ENCODE data around the gene MYRIP.
"Not testable (repeated sequence)": the region's sequence is repeated elsewhere in the genome, so short reads cannot be mapped to it uniquely, and the experiment has no call there.

MYRIP gene

DNA sequence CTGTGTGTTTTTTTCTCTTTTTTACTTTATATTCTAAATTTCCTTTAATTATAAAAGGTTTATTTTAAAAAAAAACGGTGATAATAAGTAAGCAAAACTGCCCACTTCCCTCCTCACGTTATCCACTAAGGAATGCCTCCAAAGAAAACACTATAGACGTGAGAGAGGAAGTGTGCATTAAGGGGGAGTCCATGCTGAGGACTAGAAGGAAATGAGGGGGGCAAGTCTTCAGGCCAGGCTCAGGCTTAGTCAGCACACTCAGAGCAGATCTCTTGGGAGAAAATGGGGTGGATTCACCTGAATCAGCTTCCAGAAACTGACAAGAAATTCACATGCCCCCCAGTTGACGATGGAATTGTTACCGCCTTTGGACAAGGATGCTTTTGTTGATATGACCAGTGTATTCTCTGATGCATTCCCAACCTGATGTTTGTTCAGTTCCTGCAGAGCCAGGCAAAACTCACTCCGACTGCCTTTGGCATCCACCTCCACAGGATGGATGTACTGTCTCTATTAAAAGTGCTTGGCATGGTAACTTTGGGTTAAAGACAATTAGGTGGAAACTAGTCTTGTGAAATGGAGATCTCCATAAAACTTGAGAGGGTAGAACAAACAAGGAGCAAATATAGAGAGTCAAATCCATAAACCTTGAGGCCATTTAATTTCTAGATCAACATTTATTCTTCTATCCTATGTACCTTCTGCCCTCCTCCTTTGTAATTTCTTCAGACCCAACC, 167.8 kb downstream of the MYRIP start:
- DNase-seq: no peak

- no peak for DNase-seq
These were observed 168.9 kb downstream of the MYRIP start for GRCh38 chr3:39978308-39978707.

GRCh38 chr3:39980058-39980457, 170.6 kb downstream of the MYRIP start:
- no peak for DNase-seq

DNA sequence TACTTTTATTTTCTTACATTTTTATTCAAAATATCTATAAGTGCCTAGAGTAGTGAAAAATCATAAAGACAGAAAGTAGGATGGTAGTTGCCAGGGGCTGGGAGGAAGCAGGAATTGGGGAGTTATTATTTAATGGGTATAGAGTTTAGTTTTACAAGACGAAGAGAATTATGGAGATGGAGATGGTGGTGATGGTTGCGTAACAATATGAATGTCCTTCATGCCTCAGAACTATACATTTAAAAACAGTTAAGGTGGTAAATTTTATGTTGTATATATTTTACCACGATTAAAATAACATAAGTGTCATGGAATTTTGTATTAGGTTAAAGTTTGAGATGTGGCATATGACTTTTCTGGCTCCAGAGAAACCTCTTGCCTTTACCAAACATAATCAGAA, 171.4 kb downstream of the MYRIP start:
- DNase-seq: no peak

DNA sequence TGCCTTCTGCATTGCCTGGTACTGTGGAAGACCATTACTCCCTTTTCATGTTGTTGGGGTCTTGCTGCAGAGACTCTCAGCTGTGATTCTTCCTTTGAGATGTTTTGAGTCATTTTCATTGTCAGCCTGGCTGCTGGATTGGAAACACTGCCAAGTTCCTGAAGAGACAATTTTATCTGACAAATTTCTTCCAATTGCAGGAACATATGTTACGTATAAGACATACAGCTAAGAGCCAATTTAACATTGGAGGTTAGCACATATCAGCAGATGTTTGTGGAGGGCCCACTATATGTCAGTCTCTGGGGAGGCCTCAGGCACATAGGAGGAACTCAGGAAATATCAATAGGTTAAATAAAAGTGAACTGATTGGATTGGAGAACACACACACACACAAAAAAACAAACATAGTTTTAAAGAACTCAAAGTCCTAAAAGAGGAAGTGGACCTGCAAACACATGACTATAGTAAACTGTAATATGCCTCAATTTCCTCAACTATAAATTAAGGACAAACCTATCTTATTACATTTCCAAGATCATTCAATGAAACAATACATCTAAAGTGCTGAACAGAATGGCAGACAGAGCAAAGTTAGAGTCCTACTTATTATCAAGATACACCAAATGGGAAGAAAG, 172.3 kb downstream of the MYRIP start:
- DNase-seq: no peak

- no peak for DNase-seq
These were observed 173.4 kb downstream of the MYRIP start for GRCh38 chr3:39982665-39983357.

DNA sequence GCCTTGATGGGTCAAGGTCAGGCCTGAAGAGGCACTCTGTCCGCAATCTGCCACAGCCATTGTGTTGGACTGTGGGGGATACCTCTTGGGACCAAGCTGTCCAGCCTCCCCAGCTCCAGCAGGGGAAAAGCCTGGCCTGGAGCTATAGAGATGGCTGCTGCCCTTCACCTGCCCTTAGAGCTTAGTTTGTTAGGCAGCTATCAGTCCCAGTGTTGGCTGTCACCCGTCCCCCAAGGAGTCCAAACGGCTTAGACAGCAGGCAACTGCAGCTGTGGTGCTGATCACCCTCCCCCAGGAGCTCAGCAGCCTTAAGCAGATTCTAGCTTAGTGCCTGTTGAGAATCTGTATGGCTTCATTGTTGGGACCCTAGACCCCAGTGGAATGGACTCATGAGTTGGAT, 180.3 kb downstream of the MYRIP start:
- DNase-seq: no peak

DNA sequence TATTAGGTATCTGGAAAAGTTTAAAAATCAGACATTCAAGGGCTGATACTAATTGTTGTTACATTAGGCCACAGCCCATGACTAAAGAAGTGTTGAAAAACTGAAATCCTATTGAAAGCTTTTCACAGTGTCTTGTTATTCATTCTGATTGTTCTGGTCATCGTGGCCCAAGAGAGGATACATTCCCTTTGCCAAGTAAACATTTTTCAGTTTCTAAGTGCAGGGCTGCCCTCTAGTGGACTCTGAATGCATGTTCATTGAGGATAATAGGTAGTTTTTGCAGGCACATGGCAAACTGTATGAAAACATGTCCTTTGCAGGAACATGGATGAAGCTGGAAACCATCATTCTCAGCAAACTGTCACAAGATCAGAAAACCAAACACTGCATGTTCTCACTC, 181.1 kb downstream of the MYRIP start:
- DNase-seq: no peak

- DNase-seq: no peak
These were observed 199.4 kb downstream of the MYRIP start for GRCh38 chr3:40008796-40009195.

DNA sequence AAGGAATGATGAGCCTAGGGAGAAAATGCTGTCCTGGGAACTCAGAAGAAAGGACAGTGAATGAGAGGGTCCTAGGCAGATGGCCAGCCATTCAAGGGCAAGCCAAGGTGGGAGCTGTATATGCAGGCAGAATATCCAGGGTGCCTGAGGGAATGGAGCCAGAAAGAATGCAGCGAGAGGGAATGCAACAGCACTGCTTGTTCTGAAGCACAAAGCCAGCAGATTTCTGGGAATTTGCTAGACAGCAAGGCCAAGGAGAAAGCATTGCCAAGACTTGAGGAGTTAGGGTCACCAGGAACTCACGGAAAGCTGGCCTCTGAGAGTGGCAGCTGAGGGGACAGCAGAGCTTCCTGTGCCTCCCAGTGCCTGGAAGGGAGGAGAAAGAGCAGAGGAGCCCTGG, 200.6 kb downstream of the MYRIP start:
- no peak for DNase-seq

DNA sequence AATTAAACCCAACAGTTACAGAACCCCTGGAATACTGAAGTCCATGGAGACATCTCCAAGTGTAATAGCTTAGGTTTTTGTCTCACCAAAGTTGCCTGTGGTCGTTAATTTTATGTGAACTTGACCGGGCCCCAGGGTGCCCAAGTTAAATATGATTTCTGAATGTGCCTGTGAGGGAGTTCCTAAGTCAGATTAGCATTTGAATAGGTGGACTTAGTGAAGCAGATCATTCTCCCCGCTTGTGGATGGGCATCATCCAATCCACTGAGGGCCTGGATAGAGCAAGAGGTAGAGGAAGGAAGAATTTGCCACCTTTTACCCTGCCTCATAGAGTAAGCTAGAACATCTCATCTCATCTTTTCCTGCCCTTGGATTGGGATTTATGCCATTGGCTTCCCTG, 203.0 kb downstream of the MYRIP start:
- DNase-seq: no peak

DNA sequence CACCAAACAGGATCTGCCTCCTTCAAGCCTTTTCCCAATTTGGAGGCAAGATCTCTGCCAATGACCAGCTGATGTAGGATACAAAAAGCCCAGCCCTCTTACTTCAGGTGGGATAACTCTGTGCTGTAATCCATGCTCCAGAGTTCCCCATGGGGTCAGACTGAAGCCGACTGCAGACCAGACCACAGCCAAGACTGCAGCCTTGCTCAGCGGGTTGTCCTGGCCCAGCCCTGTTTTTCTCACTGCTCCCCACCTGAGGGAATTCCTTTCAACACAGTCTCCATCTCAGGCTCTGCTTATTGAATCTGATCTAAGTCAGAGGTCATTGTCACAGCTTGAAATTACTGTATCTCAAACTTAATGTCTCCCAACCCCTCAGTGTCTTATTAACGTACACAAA, 207.0 kb downstream of the MYRIP start:
- DNase-seq: no peak

DNA sequence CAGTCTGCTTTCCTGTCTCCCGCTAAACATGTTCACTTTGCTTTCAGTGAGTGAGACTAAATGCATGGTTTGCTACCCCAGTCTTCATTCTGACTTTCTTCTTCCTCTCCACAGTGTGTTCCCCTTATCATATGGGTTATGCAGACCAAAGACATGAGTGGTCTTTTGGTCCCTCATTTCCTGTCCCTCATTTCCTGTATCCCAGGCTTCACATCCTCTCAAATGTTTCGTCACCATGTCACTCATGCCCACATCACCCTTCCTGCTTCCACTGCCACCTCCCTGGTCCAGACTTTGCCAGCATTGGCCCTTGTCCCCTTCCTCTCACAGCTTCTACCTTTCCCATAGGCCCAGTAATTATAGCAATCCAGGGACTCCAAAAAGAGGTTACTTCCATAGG, 209.0 kb downstream of the MYRIP start:
- DNase-seq: no peak

DNA sequence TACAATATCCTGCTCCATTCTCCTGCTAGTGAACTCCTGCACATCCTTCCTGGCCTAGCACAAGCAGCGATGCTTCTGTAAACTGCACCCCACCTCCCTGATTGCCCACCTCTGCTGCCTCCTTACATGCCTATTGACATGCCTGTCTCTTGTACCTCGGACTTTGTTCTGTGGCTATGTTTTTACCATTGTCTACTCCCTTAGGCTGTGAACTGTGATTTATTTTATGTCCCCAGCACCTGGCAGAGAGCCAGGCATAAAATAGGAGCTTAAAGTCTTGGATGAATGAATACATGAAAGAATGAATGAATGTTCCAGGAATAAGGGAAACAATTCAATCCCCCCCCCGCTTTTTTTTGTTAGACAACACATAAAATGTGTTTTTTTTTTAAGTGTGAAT, 210.0 kb downstream of the MYRIP start:
- no peak for DNase-seq

GRCh38 chr3:40020689-40021088, 211.3 kb downstream of the MYRIP start:
- no peak for DNase-seq

DNA sequence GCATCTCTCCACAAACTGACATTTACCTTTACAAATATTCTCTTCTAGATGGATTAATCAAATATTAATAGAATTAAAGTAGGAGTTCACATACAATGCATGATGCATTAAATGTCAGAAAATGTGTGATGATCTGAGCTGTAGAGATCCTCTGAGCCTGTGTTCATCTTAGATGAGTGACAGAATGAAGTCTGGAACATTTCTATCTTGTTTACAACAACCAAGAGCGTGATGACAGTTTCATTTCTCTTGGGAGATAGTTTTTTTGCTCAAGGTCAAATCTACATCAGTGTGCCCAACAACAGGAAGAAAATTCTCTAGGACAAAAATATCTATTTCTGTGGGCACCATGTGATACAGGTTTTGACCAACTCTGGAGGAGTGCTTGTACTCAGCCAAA, 211.9 kb downstream of the MYRIP start:
- no peak for DNase-seq

DNA sequence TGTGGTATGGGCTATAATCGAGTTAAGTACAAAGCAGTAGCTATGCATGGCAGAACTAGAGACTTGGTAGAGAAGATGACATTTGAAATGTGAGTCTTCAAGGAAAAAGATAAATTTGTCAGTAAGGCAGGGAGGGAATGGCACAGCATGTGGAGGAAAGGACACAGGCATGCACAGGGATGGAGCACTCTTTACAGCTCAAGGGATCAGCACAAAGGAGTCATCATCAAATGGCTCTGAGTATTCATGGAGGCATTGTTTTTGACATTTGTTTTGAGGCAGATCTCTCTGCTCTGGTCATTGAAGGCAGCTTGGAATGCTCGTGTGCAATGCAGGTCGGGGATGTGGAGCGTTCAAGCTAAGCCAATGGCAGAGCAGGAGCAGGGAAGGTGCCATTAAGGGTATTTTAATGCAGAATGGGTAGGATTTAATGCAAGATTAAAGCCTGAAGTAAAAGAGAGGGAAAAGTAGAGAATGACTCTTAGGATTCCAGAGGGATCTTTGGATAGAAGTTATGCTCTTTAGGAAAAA, 213.0 kb downstream of the MYRIP start:
- DNase-seq: no peak

DNA sequence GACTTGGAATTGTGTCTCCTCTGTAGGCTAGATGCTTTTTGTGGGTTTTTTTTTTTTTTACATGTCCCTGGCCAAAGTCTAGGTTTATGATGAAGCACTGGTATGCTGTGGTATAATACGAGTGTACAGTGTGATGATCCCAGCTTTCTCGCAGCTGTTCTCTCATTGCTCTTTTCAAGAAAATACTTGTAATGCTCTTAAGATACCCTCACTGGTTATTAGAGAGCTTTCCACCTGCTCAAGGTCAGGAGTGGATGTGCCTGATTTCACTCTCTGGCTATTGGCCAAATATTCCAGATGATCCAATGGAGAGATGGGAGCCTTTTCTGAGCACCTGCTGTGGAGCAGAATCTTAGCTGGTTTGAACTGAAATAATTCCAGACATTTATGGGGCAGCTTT, 215.1 kb downstream of the MYRIP start:
- no peak for DNase-seq

- DNase-seq: not testable (repeated sequence)
These were observed 216.5 kb downstream of the MYRIP start for GRCh38 chr3:40025892-40026291.

- no peak for DNase-seq
These were observed 225.8 kb downstream of the MYRIP start for GRCh38 chr3:40035177-40035576.

- DNase-seq: no peak
These were observed 228.2 kb downstream of the MYRIP start for GRCh38 chr3:40037582-40037981.

DNA sequence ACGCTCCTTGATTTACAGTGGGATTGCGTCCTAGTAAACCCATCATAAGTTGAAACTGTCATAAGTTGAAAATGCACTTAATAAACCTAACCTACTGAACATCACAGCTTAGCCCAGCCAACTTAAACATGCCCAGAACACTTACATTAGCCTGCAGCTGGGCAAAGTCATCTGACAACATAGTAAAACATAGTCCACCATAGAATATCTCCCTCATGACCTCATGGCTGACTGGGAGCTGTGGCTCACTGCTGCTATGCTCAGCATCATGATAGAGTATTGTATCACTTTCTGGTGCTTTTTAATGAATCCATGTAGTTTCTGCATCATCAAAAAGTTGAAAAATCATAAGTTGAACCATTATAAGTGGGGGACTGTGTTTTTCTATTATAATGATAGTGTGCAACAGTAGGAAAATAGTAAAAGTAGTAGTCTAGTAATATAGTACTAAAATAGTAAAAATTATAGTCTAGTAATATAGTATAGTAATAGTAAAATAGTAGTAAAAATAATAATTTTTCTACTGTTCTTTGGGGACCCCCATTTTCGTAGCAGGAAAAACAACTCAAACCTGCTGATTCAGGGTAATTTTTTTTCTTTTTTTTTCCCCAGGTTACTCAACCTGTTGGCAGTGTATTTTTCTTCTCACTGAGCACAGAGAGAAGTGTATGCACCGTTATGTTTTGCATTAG, 233.5 kb downstream of the MYRIP start:
- DNase-seq: no peak

- no peak for DNase-seq
These were observed 234.0 kb downstream of the MYRIP start for GRCh38 chr3:40043444-40043755.

DNA sequence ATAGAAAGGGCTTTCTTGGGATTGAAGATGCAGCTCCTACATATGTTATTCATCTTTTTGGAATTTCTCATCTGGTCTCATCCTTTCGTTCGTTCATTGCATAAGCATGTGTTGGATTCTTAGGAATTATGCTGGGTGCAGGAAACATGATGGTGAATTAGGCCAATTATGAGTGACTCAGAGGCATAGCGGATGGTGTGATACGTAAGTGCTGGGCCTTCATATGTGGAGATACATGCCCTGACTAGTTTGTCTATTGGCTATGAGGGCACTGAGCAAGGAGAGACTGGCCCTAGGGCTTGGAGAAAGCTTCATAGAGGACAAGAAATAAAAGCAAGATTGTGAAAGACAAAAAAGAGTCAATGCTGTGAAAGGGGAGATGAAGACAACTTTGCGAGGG, 235.1 kb downstream of the MYRIP start:
- no peak for DNase-seq
